Measurements from ENCODE around the gene FAM168B. TPM values are rescaled to one million over a fixed set of nuclear protein-coding genes. Genes with fewer than 3 reads are reported as not detected.

FAM168B gene
- total and polyA plus RNA-seq, 2 of the 13 experiments (the other 11 are each of a cell fraction or from before 2014, with no cell fraction given): 64.5 to 113 TPM

DNA sequence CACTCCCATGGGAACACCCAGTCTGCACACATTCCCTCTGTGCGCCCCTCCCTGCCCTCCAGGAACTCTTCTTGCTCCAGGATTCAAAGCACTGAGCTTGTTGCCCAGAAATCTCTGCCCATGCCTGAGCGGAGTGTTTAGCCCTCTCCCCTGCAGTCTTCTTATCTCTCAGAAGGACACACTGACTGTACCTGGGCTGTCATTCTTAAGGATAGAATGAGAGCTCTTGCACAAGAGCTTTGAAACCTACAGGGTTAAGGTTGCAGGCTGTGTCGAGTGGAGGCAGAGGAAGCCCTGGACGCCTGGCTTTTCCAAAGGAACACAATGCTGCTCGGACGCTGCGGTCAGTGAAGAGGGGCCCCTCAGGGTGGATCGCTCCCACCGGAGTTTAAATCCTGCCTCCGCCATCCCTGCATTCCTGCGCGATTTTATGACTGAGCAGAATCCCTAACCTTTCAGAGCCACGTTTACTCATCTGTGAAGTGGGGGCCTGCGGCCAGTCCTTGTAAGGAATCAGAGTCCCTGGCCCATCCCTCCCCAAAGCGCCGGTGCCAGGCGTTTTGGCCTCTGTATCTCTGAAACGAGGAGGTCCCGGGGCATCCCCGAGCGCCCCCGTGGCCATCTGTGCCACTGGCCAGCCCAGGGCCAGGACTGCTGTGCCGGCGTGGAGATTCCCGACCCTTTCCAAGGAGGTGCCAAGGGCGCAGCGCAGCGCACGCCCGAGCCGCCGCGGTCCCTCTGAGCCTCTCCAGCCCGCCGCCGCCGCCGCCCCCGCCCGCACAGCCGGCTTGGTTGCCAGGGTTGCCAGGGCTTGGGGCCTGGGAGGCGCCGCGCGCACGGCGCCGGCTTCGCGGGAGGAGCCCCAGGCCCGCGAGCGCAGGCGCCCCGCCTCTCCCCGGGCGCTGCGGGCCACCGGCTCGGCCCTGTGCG is 58.9 kb downstream of the FAM168B start:
- ChIA-PET CTCF (ENCODE audit: low intra/inter-chr PET ratio, low total read pairs) (no interaction called here), POLR2A (no interaction called here)
- H2AFZ ChIP-seq (ENCODE audit: low read length): no peak overlapping the region
- no peak overlapping the region for H3K27ac ChIP-seq (ENCODE audit: extremely low read length, insufficient read depth, low read length)
- peak overlapping the region; percentile 50 for H3K4me2 ChIP-seq (ENCODE audit: low read depth, low read length)
- H3K36me3 ChIP-seq (replicated peaks in 1 of 2; ENCODE audit: control insufficient read depth in 1 of 2, insufficient read depth in 2 of 2, low read length in 2 of 2): no peaks in the 10 kb centered on the region
- BruUV-seq (replicated peaks): no TSS peak
- no peak for DNase-seq (ENCODE audit: low spot score)
- peak overlapping the region in 2 of 3 experiments; percentile 13 to 37; a peak in 1 of 6 replicates for H3K4me3 ChIP-seq (replicated peaks in 1 of 3; ENCODE audit: insufficient read depth in 1 of 3, low read depth in 2 of 3, low read length in 3 of 3)
- H3K27me3 ChIP-seq (ENCODE audit: control insufficient read depth in 1 of 2, insufficient read depth in 2 of 2, low read length in 2 of 2): peaks cover 19 to 70% of the 10 kb centered on the region in 2 experiments
- no peak overlapping the region for H3K9ac ChIP-seq (ENCODE audit: insufficient read depth, low read depth, low read length)
- intact Hi-C loops (cut with micrococcal nuclease; ENCODE audit: unreplicated experiment) (no loop called here), in situ Hi-C loops (cut with HindIII; ENCODE audit: extremely low pct_ligation_motif_present, low pct_unique_long_range_greater_than_20kb) (no loop called here)
- H3K9me3 ChIP-seq (ENCODE audit: low read length): no peaks in the 10 kb centered on the region
- no peaks in the 10 kb centered on the region for H3K79me2 ChIP-seq (ENCODE audit: insufficient read depth, low read length)
- 0 out of 2 replicates have a peak, but pooled peaks cover 5% of the 10 kb centered on the region for H3K4me1 ChIP-seq (ENCODE audit: insufficient read depth, low read length)
- ATAC-seq: no peak
- WGBS (ENCODE audit: low lambda C conversion rate): 19% methylated on average over 24 of the region's 61 CpGs
- no peak for FAIRE-seq
- no peaks in the 10 kb centered on the region for H4K20me1 ChIP-seq (ENCODE audit: insufficient read depth, low read length)
- TF ChIP-seq ZNF781 (CRISPR knock-in tag; IDR thresholded peaks at IDR 0.05; ENCODE audit: borderline replicate concordance, not compliant biosample characterization) (no peak), ETV5 (CRISPR knock-in tag; IDR thresholded peaks at IDR 0.05; ENCODE audit: borderline replicate concordance) (no peak), ZMAT3 (CRISPR knock-in tag; conservative IDR thresholded peaks at IDR 0.05) (no peak), IRF2 (CRISPR knock-in tag; IDR thresholded peaks at IDR 0.05) (no peak), THYN1 (CRISPR knock-in tag; IDR thresholded peaks at IDR 0.05; ENCODE audit: borderline replicate concordance, low read depth) (no peak), TSC22D2 (CRISPR knock-in tag; IDR thresholded peaks at IDR 0.05; ENCODE audit: borderline replicate concordance) (no peak), AGO2 (optimal IDR thresholded peaks at IDR 0.05; ENCODE audit: low read depth, low read length) (no peak), RAD21 (CRISPR knock-in tag; IDR thresholded peaks at IDR 0.05) (no peak), ZNF737 (CRISPR knock-in tag; IDR thresholded peaks at IDR 0.05; ENCODE audit: borderline replicate concordance) (no peak), RXRA (CRISPR knock-in tag; IDR thresholded peaks at IDR 0.05) (no peak), CEBPB (IDR thresholded peaks at IDR 0.05; ENCODE audit: borderline replicate concordance, low read depth, low read length) (0 out of 2 replicates have a peak, but pooled peaks have one; percentile 0), ZNF772 (CRISPR knock-in tag; IDR thresholded peaks at IDR 0.05) (no peak), ZNF530 (CRISPR knock-in tag; IDR thresholded peaks at IDR 0.05; ENCODE audit: low read depth) (no peak), MAF1 (CRISPR knock-in tag; IDR thresholded peaks at IDR 0.05; ENCODE audit: borderline replicate concordance) (no peak), RBFOX2 (IDR thresholded peaks at IDR 0.05; ENCODE audit: low read depth, low read length) (no peak), FOXA1 (IDR thresholded peaks at IDR 0.05) (no peak), FOXA1 (CRISPR knock-in tag; IDR thresholded peaks at IDR 0.05) (no peak)
- TF ChIP-seq, protein P1, sequence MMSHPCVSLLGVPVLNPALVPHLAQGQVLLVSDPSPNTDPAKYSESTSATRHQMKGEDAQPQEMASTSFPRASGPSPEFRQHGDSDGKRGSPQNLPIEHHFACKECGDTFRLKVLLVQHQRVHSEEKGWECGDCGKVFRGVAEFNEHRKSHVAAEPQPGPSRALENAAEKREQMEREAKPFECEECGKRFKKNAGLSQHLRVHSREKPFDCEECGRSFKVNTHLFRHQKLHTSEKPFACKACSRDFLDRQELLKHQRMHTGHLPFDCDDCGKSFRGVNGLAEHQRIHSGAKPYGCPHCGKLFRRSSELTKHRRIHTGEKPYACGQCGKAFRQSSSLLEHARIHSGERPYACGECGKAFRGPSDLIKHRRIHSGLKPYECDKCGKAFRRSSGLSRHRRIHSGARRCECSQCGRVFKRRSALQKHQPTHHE (CRISPR knock-in tag; IDR thresholded peaks at IDR 0.05; ENCODE audit: borderline replicate concordance): no peak
- TF ChIP-seq, protein P2, sequence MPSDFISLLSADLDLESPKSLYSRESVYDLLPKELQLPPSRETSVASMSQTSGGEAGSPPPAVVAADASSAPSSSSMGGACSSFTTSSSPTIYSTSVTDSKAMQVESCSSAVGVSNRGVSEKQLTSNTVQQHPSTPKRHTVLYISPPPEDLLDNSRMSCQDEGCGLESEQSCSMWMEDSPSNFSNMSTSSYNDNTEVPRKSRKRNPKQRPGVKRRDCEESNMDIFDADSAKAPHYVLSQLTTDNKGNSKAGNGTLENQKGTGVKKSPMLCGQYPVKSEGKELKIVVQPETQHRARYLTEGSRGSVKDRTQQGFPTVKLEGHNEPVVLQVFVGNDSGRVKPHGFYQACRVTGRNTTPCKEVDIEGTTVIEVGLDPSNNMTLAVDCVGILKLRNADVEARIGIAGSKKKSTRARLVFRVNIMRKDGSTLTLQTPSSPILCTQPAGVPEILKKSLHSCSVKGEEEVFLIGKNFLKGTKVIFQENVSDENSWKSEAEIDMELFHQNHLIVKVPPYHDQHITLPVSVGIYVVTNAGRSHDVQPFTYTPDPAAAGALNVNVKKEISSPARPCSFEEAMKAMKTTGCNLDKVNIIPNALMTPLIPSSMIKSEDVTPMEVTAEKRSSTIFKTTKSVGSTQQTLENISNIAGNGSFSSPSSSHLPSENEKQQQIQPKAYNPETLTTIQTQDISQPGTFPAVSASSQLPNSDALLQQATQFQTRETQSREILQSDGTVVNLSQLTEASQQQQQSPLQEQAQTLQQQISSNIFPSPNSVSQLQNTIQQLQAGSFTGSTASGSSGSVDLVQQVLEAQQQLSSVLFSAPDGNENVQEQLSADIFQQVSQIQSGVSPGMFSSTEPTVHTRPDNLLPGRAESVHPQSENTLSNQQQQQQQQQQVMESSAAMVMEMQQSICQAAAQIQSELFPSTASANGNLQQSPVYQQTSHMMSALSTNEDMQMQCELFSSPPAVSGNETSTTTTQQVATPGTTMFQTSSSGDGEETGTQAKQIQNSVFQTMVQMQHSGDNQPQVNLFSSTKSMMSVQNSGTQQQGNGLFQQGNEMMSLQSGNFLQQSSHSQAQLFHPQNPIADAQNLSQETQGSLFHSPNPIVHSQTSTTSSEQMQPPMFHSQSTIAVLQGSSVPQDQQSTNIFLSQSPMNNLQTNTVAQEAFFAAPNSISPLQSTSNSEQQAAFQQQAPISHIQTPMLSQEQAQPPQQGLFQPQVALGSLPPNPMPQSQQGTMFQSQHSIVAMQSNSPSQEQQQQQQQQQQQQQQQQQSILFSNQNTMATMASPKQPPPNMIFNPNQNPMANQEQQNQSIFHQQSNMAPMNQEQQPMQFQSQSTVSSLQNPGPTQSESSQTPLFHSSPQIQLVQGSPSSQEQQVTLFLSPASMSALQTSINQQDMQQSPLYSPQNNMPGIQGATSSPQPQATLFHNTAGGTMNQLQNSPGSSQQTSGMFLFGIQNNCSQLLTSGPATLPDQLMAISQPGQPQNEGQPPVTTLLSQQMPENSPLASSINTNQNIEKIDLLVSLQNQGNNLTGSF (CRISPR knock-in tag; IDR thresholded peaks at IDR 0.05): no peak

All from HepG2 (cell line).